KMS-11 (cell line): Measurements from ENCODE around the gene STAC3.

ENCODE experiments used
- H2AFZ ChIP-seq: fragments of 200-600 bp; sonication (generic); 2 replicates; pipeline ENCODE4 v1.6.1; 2016; ENCODE audit warnings: antibody characterized with exemption, mixed run types, low read depth
- H3K27ac ChIP-seq: fragments of 200-600 bp; sonication (generic); 2 replicates; pipeline ENCODE4 v1.6.1; 2016; ENCODE audit warnings: mild to moderate bottlenecking, mixed run types
- H3K27me3 ChIP-seq: fragments of 200-600 bp; sonication (generic); 2 replicates; pipeline ENCODE4 v1.6.1; 2017; ENCODE audit warnings: mild to moderate bottlenecking, low read depth, mixed run types, moderate library complexity; ENCODE audit not compliant: insufficient read depth
- H3K36me3 ChIP-seq: fragments of 200-600 bp; sonication (generic); 2 replicates; pipeline ENCODE4 v1.6.1; 2017; ENCODE audit warnings: mild to moderate bottlenecking, mixed run types; ENCODE audit not compliant: insufficient read depth
- H3K4me1 ChIP-seq: fragments of 200-600 bp; sonication (generic); 2 replicates; pipeline ENCODE4 v1.6.1; 2016; ENCODE audit warnings: mild to moderate bottlenecking, low read depth, mixed run types; ENCODE audit not compliant: poor library complexity, severe bottlenecking
- H3K4me2 ChIP-seq: fragments of 200-600 bp; sonication (generic); 2 replicates; pipeline ENCODE4 v1.7.0; 2016; ENCODE audit warnings: mild to moderate bottlenecking, mixed run types
- H3K4me3 ChIP-seq: fragments of 200-600 bp; sonication (generic); IDR thresholded peaks from 2 replicates; pipeline ENCODE4 v1.6.1; 2017; ENCODE audit warnings: low read depth, low read length, mixed read lengths; ENCODE audit not compliant: insufficient read depth
- H3K79me2 ChIP-seq: fragments of 200-600 bp; sonication (generic); 2 replicates; pipeline ENCODE4 v1.6.1; 2016; ENCODE audit warnings: low read depth, mixed run types; ENCODE audit not compliant: insufficient read depth
- H3K9ac ChIP-seq: fragments of 200-600 bp; sonication (generic); 2 replicates; pipeline ENCODE4 v1.6.1; 2016; ENCODE audit warnings: mild to moderate bottlenecking, mixed run types
- H4K20me1 ChIP-seq: fragments of 200-600 bp; sonication (generic); 2 replicates; pipeline ENCODE4 v1.6.1; 2016; ENCODE audit warnings: mild to moderate bottlenecking, mixed run types; ENCODE audit not compliant: insufficient read depth
- TF ChIP-seq, protein P1 (sequence below): fragments of 200-600 bp; sonication (generic); conservative IDR thresholded peaks from 2 replicates; pipeline ENCODE4 v1.6.1; 2017; ENCODE audit warnings: low read depth, mild to moderate bottlenecking, antibody characterized with exemption, low read length, moderate library complexity, mixed read lengths

The STAC3 gene

DNA sequence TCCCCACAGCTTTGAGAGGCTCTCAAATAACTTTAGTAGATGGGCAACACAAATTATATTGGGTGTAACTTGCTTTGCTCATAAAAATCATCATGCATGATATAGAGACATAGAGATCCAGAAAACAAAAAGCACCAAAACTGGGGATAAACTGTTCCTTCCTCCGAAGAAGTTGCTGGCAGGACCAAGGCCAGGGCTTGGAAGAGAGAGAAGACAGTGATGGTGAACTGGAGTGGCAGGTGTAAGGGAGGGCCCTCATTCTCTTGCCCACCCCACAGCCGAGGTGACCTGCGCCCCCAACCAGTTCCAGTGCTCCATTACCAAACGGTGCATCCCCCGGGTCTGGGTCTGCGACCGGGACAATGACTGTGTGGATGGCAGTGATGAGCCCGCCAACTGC, 49.8 kb downstream of the STAC3 start:
- Histone ChIP-seq H4K20me1 (no peaks in the 10 kb centered on the region), H2AFZ (no peak overlapping the region), H3K27me3 (peaks cover 66% of the 10 kb centered on the region), H3K4me2 (no peak overlapping the region), H3K4me1 (no peaks in the 10 kb centered on the region), H3K9ac (no peak overlapping the region), H3K79me2 (no peaks in the 10 kb centered on the region), H3K36me3 (no peaks in the 10 kb centered on the region), H3K27ac (no peak overlapping the region), H3K4me3 (no peak overlapping the region)
- TF ChIP-seq, protein P1, sequence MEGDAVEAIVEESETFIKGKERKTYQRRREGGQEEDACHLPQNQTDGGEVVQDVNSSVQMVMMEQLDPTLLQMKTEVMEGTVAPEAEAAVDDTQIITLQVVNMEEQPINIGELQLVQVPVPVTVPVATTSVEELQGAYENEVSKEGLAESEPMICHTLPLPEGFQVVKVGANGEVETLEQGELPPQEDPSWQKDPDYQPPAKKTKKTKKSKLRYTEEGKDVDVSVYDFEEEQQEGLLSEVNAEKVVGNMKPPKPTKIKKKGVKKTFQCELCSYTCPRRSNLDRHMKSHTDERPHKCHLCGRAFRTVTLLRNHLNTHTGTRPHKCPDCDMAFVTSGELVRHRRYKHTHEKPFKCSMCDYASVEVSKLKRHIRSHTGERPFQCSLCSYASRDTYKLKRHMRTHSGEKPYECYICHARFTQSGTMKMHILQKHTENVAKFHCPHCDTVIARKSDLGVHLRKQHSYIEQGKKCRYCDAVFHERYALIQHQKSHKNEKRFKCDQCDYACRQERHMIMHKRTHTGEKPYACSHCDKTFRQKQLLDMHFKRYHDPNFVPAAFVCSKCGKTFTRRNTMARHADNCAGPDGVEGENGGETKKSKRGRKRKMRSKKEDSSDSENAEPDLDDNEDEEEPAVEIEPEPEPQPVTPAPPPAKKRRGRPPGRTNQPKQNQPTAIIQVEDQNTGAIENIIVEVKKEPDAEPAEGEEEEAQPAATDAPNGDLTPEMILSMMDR: no peak

DNA sequence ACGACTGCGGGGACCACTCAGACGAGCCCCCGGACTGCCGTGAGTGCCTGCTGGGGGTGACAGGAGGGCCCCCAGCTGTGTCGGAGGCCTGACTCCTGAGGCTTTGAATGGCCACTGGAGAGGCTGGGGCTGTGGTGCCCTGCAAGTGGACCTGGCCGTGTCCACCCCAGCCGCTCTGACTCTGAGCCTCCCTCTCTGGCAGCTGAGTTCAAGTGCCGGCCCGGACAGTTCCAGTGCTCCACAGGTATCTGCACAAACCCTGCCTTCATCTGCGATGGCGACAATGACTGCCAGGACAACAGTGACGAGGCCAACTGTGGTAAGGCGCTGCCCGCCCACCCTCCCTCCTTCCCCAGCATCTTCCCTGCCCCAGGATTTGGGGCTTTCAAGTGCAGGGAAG, 50.5 kb downstream of the STAC3 start:
- TF ChIP-seq, protein P1: no peak
- Histone ChIP-seq H3K79me2 (no peaks in the 10 kb centered on the region), H3K27ac (no peak overlapping the region), H3K9ac (no peak overlapping the region), H4K20me1 (no peaks in the 10 kb centered on the region), H3K36me3 (no peaks in the 10 kb centered on the region), H3K4me2 (no peak overlapping the region), H3K4me3 (no peak overlapping the region), H2AFZ (no peak overlapping the region), H3K4me1 (no peaks in the 10 kb centered on the region), H3K27me3 (peaks cover 65% of the 10 kb centered on the region)

DNA sequence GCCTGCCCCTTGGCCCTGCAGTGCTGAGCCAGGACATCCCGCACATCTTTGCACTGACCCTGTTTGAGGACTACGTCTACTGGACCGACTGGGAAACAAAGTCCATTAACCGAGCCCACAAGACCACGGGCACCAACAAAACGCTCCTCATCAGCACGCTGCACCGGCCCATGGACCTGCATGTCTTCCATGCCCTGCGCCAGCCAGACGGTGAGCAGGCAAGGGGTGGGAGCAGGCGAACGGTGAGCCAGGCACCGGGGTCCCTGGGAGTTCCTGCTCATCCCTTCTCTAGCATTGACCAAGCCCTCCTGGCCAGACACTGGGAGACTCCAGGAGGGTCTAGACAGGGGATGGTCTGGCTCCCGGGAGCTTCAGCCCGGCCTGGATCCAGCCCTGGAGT, 51.8 kb downstream of the STAC3 start:
- no peak overlapping the region for H3K9ac ChIP-seq

DNA sequence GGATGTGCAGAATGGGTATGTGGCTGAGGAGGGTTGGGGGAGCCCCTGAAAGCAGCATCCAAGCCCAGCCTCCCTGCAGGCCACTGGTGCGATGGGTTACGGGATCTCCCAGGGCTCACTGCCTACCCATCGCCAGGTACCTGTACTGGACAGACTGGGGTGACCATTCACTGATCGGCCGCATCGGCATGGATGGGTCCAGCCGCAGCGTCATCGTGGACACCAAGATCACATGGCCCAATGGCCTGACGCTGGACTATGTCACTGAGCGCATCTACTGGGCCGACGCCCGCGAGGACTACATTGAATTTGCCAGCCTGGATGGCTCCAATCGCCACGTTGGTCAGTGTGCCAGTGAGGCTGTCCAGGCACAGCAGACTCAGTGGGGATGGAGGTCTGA, 52.7 kb downstream of the STAC3 start:
- H3K27me3 ChIP-seq: peaks cover 71% of the 10 kb centered on the region
- H3K27ac ChIP-seq: no peak overlapping the region
- H3K79me2 ChIP-seq: no peaks in the 10 kb centered on the region
- TF ChIP-seq, protein P1: no peak
- H3K36me3 ChIP-seq: no peaks in the 10 kb centered on the region
- no peaks in the 10 kb centered on the region for H4K20me1 ChIP-seq
- no peaks in the 10 kb centered on the region for H3K4me1 ChIP-seq
- H3K4me2 ChIP-seq: no peak overlapping the region
- H3K9ac ChIP-seq: no peak overlapping the region
- no peak overlapping the region for H2AFZ ChIP-seq
- H3K4me3 ChIP-seq: no peak overlapping the region

More for the DNA sequence above, 51.8 kb downstream of the STAC3 start:
- no peak overlapping the region for H3K4me2 ChIP-seq
- H3K27me3 ChIP-seq: peaks cover 65% of the 10 kb centered on the region
- no peak overlapping the region for H3K4me3 ChIP-seq
- no peaks in the 10 kb centered on the region for H3K4me1 ChIP-seq
- TF ChIP-seq, protein P1: no peak
- H3K27ac ChIP-seq: no peak overlapping the region
- H2AFZ ChIP-seq: no peak overlapping the region
- H3K79me2 ChIP-seq: no peaks in the 10 kb centered on the region
- H3K36me3 ChIP-seq: no peaks in the 10 kb centered on the region
- no peaks in the 10 kb centered on the region for H4K20me1 ChIP-seq
